ENCODE results near the gene COL8A1.

Gene COL8A1

GRCh38 chr3:99678023-99678422 is 39.6 kb downstream of the COL8A1 start:
- DNase-seq = no peak

GRCh38 chr3:99678896-99679295 is 40.5 kb downstream of the COL8A1 start:
- no peak for DNase-seq

GRCh38 chr3:99681512-99681911 is 43.1 kb downstream of the COL8A1 start:
- no peak for DNase-seq

- no peak for DNase-seq
These were observed 43.6 kb downstream of the COL8A1 start for GRCh38 chr3:99681976-99682375.

GRCh38 chr3:99683465-99683864 is 45.1 kb downstream of the COL8A1 start:
- no peak for DNase-seq

- no peak for DNase-seq
These were observed 45.5 kb downstream of the COL8A1 start for GRCh38 chr3:99683876-99684275.

- no peak for DNase-seq
These were observed 46.2 kb downstream of the COL8A1 start for GRCh38 chr3:99684644-99685043.

- no peak for DNase-seq
These were observed 48.1 kb downstream of the COL8A1 start for GRCh38 chr3:99686469-99686868.

- no peak for DNase-seq
These were observed 48.7 kb downstream of the COL8A1 start for GRCh38 chr3:99686955-99687612.

GRCh38 chr3:99690761-99691369 is 52.5 kb downstream of the COL8A1 start:
- DNase-seq = no peak

- no peak for DNase-seq
These were observed 55.2 kb downstream of the COL8A1 start for GRCh38 chr3:99693636-99694035.

- no peak for DNase-seq
These were observed 58.1 kb downstream of the COL8A1 start for GRCh38 chr3:99696497-99696896.

GRCh38 chr3:99697250-99697649 is 58.9 kb downstream of the COL8A1 start:
- DNase-seq = no peak

- no peak for DNase-seq
These were observed 60.5 kb downstream of the COL8A1 start for GRCh38 chr3:99698932-99699331.

GRCh38 chr3:99699841-99700240 is 61.4 kb downstream of the COL8A1 start:
- DNase-seq = no peak

GRCh38 chr3:99700631-99701268 is 62.4 kb downstream of the COL8A1 start:
- no peak for DNase-seq

GRCh38 chr3:99702953-99703943 is 64.9 kb downstream of the COL8A1 start:
- DNase-seq = no peak

GRCh38 chr3:99704417-99704816 is 66.0 kb downstream of the COL8A1 start:
- DNase-seq = no peak

GRCh38 chr3:99706410-99706809 is 68.0 kb downstream of the COL8A1 start:
- DNase-seq = no peak

GRCh38 chr3:99708207-99708745 is 69.9 kb downstream of the COL8A1 start:
- DNase-seq = no peak

- no peak for DNase-seq
These were observed 71.3 kb downstream of the COL8A1 start for GRCh38 chr3:99709686-99710085.

- no peak for DNase-seq
These were observed 71.7 kb downstream of the COL8A1 start for GRCh38 chr3:99710094-99710493.

GRCh38 chr3:99711351-99711750 is 73.0 kb downstream of the COL8A1 start:
- no peak for DNase-seq
